Ishikawa (cell line): Measurements from ENCODE around the gene DPH7.

ENCODE experiments used
- CEBPB ChIP-seq: IDR thresholded peaks from 2 replicates; pipeline ENCODE4 v1.6.1; 2012
- CREB1 ChIP-seq: IDR thresholded peaks from 2 replicates; pipeline ENCODE4 v1.6.1; 2012; ENCODE audit warnings: low read depth
- EP300 ChIP-seq: IDR thresholded peaks from 2 replicates; pipeline ENCODE4 v1.6.1; 2012; ENCODE audit warnings: borderline replicate concordance
- MAX ChIP-seq: IDR thresholded peaks from 2 replicates; pipeline ENCODE4 v1.6.1; 2012
- RAD21 ChIP-seq: IDR thresholded peaks from 2 replicates; pipeline ENCODE4 v1.6.1; 2012; ENCODE audit warnings: low read depth
- REST ChIP-seq: IDR thresholded peaks from 2 replicates; pipeline ENCODE4 v1.6.1; 2012; ENCODE audit warnings: low read depth, mild to moderate bottlenecking
- TAF1 ChIP-seq: IDR thresholded peaks from 2 replicates; pipeline ENCODE4 v1.6.1; 2012; ENCODE audit warnings: low read depth, mild to moderate bottlenecking
- TEAD4 ChIP-seq: IDR thresholded peaks from 2 replicates; pipeline ENCODE4 v1.6.1; 2012
- USF1 ChIP-seq: IDR thresholded peaks from 2 replicates; pipeline ENCODE4 v1.6.1; 2012
- YY1 ChIP-seq: IDR thresholded peaks from 2 replicates; pipeline ENCODE4 v1.6.1; 2012; ENCODE audit warnings: low read depth
- ZBTB7A ChIP-seq: IDR thresholded peaks from 2 replicates; pipeline ENCODE4 v1.6.1; 2012; ENCODE audit warnings: low read depth

- TF ChIP-seq YY1 (no peak), TAF1 (no peak), MAX (no peak), CREB1 (no peak), CEBPB (no peak), ZBTB7A (no peak), RAD21 (no peak), USF1 (no peak), REST (no peak), EP300 (no peak), TEAD4 (no peak)
Observed at GRCh38 chr9:137583347-137583746, 4.6 kb upstream of the DPH7 start.
